Mesenteric fat pad (tissue), 1 donor: ENCODE results near the gene ALG12. TPM values are rescaled to one million over a fixed set of nuclear protein-coding genes. Genes with fewer than 3 reads are reported as not detected.
"Not testable (repeated sequence)": the region's sequence is repeated elsewhere in the genome, so short reads cannot be mapped to it uniquely, and the experiment has no call there.

ENCODE experiments used
- DNase-seq: peaks from one replicate; pipeline ENCODE4 v3.0.0-alpha.2; 2020; ENCODE audit warnings: low spot score
- total RNA-seq: library from RNA; stranded (reverse); fragmentation: NEBNext Ultra II Directional; extraction: Animal tissue kit (Norgen Biotek cat#: 25700); gene quantifications from one replicate; pipeline ENCODE4 v1.2.1, GENCODE V29; 2021
- donor health status: DM: yes; HTN: yes; CAD: no.

The ALG12 gene
- total RNA-seq, 1 donor from 2014 or later, result 12.5 TPM

DNA sequence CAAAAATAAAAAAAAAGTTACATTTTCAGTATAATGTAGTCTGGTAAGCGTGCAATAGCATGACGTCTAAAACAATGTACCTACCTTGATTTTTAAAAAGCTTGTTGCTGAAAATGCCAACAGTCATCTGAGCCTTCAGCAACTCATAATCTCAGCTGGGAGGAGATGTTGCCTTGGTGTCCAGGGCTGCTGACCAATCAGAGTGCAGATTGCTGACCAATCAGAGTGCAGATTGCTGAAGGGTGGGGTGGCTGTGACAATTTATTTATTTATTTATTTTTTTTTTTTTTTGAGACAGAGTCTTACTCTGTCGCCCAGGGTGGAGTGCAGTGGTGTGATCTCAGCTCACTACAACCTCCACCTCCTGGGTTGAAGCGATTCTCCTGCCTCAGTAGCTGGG lies 46.8 kb downstream of the ALG12 start:
- peak; percentile 30 for DNase-seq

DNA sequence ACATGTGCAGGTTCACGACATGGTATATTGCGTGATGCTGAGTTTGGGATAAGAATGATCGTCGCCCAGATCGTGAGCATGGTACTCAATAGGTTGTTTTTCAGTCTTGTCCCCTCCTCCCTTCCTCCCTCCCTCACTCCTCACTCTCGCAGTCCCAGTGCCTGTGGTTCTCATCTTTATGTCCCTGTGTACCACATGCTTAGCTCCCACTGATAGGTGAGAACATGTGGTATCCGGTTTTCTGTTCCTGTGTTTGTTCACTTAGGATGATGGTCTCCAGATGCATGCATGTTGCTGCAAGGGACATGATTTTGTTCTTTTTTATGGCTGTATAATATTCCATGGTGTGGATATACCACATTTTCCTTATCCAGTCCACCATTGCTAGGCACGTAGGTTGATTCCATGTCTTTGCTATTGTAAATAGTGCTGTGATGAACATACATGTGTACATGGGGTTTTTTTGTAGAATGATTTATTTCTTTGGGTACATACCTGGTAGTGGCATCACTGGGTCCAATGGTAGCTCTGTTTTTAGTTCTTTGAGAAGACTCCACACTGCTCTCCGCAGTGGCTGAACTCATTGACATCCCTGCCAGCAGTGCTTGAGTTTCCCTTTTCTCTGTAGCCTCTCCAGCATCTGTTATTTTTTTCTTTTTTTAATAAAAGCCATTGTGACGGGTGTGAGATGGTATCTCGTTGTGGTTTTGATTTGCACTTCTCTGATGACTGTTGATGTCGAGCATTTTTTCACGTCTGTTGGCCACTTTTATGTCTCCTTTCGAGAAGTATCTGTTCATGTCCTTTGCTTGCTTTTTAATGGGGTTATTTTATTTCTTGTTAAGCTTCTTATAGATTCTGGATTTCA lies 48.2 kb downstream of the ALG12 start:
- peak; percentile 5 for DNase-seq

DNA sequence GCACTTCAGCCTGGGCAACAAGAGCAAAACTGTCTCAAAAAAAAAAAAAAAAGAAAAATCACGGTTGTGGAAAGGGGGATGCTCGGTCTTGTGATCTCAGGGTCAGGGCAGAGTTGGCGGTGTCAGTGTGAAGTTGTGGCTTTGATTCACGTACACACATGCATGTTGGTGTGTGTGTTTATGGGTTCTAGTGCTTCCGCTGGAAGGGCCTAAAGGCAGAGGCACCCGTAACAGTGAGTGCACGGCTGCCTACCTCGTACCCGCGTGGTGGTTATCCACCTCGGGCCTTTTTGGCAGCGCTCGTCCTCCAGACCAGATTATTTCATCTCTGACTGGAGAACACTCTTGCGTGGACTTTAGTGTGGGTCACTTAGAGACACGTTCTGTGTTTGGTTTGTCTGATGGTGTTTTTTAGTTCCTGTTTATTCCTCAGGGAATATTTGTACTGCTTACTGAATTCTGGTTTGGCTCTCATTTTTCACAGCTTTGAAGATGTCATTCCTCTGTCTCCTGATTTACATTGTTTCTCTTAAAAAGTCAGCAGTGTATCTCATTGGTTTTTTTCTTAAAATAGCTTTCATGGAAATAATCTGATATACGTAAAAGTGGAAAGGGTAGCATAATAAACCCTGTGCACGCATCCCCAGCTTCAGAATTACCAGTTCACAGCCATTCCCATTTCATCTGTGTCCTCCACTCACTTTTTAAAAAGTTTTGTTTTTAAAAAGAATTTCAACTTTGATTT lies 49.0 kb downstream of the ALG12 start:
- peak; percentile 43 for DNase-seq

DNA sequence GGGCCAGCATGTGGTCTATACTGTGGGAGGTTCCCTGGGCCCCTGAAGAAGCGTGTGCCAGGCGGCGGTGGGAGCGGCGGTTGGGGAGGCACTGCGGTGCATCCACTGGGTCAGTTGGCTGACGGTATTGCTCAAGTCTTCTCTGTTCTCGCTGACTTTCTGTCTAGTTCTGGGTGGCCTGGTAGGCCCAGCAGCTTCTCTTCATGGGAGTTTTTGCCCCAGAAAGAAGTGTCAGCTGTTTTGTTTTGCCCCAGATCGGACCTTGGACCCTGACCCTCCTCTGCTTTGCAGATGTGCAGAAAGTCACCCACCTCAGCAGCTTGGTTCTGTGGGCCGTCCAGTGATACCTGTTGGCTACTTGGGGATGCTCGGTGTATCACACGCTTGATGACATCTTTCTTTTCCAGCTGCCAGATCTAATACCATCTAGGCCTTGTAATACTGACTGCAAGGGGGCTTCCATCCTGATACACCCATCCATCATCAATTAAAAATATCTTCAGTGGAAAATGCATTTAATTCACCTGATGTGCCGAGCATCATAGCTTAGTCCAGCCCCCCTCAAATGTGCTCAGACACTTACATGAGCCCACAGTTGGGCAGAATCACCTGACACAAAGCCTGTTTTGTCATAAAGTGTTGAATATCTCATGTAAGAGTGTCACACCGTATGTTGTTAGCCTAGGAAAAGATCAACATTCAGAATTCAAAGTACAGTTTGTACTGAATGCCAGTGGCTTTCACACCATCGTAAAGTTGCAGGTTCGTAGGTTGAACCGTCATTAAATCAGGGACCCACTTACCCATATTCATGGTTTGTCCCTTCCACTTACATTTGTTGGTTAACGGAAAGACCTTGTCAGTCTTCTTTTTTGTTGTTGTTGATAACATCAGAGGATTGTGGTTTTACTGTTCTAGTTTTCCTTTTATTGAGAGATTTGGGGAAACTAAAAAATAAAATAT lies 50.7 kb downstream of the ALG12 start:
- DNase-seq, result peak; percentile 37

DNA sequence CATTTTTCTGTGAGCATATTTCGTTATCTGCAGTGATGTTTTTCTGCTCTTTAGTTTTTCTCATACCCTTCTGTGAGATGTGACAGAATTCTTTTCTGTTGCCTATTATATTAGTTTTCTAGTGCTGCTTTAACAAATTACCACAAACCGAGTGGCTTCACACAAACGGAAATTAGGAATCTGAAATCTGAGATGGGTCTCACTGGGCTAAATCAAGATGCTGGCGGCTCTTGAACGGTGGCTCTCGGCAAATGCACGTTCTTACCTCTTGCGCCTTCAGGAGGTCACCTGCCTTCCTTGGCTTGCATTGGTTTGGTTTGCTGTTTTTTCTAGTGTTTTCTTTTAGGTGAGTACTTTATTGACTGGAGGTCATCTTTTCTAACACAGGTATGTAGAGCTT lies 51.6 kb downstream of the ALG12 start:
- peak; percentile 8 for DNase-seq

DNA sequence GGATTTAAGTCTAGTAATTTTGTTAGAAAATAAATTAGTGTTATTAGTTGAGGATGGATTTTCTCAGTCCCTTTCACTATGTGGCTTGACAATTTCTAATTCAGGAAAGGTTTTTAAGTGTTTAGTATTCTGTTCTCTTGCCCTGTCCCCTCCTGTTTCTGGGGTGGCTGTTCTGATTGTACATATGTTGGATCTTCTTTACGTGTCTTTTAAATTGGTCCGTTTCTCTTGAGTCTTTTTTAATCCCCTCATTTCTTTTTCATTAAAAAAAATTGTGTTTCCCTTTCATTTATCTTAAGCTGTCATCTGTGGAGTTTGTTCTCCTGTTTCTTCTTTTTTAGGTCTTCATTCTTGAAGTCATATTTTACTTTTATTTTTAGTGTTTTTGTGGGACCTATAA lies 52.1 kb downstream of the ALG12 start:
- DNase-seq, result no peak

DNA sequence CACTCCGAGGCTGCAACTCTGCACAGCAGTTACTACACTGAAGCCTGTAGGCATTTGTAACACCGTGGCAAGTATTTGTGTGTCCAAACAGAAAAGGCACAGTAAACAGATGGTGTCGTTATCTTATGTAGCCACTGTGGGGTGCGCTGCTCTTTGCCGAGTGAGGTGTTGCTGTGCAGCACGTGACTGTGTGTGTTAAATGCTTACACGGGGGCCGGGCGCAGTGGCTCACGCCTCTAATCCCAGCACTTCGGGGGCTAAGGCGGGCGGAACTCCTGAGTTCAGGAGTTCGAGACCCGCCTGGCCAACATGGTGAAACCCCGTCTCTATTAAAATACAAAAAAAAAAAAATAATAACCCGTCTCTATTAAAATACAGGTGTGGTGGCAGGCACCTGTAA lies 53.1 kb downstream of the ALG12 start:
- DNase-seq, result peak; percentile 75

DNA sequence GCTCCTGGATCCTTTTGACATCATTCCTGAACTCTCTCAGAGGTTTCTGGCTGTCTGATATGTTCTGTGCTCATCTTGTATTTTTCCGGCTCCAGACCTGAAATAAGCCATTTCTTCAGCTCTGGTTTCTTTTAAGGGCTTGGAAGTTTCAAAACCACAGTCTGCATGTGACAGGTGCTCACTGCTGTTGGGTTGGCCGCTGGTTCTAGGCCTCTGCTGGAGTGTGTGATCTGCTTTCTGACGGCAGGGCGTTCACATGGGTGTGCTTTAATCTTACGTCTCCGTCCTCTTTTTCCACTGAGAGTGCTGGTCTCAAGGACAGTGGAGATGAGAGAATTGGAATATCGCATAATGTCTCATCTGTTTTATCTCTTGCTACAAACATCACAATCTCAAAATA lies 54.3 kb downstream of the ALG12 start:
- DNase-seq, result peak; percentile 4

DNA sequence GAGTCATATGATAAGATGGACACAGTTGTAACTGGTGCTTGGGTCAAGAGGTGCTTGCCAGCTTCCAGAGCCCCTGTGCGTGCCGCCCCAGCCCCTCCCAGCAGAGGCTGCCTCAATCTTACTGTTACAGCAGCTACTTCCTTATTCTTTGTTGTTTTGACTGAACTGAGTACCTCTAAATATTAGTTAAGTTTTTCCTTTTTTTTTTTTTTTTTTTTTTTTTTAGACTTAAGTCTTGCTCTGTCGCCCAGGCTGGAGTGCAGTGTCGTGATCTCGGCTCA lies 55.8 kb downstream of the ALG12 start:
- no peak for DNase-seq

DNA sequence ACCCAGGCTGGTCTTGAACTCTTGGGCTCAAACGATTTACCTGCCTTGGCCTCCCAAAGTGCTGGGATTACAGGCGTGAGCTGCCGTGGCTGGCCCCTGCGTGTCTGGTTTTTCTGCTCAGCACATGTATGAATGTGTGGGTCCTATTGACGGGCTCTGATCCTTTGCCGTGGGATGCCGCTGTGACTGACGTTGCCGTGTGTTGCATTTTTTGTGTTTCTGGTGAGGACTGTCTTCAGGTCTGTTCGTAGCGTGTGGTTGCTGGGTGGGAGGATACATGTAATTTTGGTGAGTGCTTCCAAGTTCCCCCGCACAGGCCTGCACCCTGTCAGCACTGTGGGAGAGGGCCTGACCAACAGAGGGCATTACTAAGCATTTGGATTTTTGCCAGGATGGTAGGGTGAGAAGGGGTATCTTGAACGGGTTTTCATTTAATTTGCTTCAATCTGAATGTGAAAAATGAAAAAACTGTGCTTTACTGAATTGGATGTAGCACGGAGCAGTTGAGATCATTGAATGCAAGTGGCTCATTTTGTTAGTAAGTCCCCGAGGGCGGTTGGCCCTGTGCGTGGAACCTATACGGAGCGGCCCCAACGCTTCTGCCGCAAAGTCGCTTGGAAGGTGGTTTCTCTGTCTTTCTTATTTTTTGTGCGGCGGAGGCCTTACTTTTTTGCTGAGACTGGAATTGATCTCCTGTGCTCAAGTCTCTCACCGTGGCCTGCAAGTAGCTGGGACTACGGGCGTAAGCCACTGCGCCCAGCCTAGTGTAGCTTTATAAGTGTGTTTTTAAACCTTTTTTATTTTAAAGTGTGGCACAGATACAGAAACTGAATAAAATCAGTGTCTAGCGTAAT lies 56.4 kb downstream of the ALG12 start:
- DNase-seq, result no peak

DNA sequence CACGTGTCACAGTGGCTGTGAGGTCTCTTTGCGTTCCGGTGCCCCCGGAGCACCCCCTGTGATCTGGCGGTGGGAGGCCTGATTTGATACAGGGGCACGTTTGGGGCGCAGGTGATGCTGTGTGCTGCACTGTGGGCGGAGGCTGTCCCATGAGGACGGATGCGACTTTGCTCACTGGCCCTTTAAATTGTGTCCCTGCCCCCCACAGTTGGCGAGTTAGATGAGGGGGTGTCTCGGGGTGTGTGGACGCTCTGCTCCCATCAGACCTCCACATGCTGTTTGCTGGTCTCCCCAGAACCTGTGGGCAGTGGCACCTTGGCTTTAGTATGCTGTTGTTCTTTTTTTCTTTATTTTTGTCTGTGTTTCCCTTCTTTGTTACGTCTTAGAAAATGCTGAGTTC lies 59.4 kb downstream of the ALG12 start:
- no peak for DNase-seq

DNA sequence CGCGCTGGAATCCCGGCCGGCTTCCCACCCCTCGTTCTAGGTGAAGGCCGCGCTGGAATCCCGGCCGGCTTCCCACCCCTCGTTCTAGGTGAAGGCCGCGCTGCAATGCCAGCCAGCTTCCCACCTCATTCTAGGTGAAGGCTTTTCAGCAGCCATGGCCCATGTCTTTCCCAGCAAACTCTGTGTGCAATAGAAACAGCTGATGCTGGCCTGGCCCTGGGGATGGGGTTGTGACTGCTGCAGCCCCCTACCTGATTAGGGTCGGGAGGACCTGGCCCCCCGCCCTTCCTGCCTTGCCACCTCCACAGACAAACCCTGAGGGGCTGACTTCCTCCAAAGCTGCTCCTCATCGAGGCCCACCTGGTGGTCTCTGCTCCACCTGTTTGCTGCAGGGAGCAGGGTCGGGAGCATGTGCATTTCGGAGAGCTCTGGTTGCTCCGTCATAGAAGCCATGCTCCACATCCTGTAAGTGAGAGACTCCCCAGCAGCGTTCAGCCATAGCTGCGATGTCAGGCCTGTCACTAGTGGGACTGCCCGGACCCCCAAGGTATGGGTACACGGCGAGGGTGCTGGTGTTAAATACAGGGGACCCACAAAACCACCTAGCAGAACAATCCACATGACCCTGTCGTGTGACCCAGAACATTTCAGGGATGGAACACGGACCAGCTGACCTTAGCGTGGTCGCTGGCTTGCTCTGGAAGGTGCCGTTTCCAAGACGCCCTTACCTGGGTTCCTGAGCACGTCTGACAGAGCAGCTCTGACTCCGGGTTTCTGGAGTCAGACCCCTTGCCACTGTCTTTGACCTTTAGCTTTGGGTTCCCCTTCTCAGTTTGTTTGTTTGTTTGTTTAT lies 61.2 kb downstream of the ALG12 start:
- no peak for DNase-seq

DNA sequence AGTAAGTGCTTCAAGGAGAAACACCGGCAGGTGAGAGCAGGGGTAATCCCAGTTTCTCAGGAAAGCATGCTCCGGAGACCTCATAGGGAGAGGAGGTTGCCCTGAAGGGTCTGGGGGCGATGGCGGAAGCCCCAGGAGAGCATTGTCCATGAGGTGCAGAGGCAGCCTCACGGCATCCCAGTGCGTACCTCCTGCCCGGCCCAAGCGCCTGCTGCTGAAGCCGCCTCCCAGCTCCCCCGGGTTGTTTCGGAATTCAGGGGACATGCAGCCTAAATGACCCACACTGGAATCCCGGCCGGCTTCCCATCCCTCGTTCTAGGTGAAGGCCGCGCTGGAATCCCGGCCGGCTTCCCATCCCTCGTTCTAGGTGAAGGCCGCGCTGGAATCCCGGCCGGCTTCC lies 61.9 kb downstream of the ALG12 start:
- DNase-seq, result no peak

DNA sequence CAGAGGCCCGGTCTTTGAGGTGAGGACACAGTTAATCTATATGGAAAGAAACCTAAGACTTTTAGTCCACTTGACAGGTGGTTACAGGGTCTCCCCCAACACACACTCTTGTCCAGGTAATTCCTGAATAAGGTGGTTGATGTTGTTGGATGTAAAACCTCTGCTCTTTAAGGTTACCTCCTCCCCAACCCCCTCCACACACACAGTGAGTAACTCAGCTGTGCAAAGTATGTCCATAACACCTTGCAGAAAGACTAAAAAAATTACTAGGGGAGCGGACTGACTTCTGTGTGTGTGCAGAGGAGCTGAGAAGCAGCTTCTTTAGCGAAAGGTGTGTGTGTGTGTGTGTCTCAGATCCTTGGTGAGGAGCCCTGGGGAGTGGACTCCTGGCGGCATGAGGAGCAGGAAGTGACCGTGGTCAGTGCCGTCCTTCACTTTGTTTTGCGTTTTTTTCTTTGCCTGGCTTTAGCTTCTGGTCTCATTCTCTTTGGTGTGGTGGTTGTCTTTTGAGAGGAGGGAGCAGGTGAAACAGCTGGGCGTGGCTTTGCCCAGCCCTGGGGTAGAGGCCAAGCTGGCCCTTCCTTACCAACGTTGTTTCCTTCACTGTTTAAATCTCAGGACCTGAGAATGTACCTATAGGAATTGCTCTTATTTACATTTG lies 62.9 kb downstream of the ALG12 start:
- no peak for DNase-seq

DNA sequence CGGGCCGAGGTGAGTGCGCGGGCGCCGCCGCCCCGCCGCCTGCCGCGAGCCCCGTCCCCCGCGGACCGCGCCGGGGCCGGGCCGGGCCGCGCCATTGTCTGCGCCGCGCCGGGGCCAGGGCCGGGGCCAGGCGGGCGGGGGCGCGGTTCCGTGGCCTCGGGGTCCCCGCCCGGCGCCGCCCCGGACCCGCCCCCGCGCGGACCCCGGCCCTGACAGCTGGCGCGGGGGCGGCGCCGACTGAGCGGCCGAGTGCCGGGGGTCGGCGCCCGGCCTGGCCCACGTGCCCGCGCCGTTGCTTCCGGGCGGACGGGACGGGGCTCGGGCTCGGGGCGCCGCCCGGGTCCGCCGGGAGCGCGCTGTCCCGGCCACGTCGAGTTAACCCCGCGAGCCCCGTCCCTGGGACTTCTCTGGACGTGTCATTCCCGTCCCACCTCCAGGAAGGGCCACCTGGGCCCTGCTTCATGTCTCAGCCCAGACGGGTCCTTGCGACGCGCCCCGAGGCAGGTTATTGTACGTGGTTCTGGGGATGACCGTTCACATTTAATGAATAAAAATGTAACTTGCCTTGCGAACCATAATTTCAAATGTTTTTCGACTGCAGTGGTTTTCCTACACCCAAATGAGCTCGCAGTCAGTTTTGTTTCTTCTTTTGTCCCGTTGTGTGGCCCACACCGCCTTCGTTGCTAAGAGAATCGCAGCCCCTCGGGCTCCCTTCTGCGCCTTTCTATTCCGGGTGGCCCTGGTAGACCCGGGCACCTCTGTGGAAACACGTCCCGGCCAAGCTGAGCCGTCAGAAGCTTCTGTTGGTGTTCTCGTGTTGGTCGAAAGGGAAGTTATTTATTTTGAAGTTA lies 64.0 kb downstream of the ALG12 start:
- DNase-seq, result no peak

DNA sequence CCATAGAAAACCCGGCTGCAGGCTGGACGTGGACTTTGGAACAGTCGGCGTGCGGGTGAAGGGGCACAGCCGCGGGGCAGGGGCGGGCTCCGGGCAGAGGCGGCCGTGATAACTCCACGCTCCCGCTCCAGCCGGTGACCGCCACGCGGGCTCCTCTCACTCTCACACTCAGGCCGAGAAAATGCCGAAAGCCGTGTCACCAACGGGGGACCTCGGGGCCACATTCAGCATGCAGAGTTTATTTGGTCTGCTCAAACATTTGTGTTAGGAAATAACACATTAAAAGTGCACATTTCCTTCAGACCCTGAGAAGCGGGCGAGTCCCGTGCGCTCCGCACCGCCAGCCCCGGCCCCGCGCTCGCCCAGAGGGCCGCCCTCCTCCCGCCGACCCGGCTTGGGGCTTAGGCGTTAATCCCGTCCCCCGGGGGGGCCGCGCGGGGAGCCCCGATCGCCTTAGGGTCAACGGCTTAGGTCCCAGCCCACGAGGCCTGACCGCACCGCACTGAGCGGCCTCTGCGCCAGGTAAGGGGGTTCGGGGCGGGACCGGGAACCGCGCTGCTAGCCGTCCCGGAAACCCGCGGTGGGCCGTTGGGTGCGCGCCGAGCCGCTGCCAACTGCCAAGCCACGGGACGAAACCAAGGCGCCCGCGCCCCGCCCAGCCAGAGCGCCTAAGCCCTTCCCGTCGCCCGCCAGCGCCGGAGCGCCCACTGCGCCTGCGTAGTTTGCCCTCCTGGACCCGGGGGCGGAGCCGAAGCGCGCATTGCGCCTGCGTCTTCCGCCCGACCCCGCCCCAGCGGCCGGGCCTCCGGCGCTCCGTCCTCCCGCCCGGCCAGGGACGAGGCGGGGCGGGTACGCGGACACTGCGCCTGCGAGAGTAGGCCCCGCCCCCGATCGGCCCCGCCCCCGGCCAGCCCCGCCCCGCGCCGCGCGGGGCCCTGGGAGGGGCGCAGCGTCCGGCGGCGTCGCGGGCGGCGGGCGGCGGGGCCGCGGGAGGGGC lies 65.0 kb downstream of the ALG12 start, which contains the start of gene ZBED4:
ZBED4 (plus strand) TSS at position 947 of the 997 bp plus-strand sequence. CDS start 29,819 bp downstream, outside the sequence.
- peak; percentile 100 for DNase-seq

DNA sequence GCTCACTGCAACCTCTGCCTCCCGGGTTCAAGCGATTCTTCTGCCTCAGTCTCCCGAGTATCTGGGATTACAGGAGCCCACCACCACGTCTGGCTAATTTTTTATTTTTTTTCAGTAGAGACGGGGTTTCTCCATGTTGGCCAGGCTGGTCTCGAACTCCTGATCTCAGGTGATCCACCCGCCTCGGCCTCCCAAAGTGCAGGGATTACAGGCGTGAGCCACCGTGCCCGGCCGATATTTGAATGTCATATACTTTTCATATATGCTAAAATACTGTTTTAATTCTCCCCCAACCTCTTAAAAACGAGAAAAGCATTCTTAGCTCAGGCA lies 65.7 kb downstream of the ALG12 start:
- DNase-seq, result not testable (repeated sequence)
